ENCODE results near the gene RNPEPL1.
"Not testable (repeated sequence)": the region's sequence is repeated elsewhere in the genome, so short reads cannot be mapped to it uniquely, and the experiment has no call there.

Gene RNPEPL1

DNA sequence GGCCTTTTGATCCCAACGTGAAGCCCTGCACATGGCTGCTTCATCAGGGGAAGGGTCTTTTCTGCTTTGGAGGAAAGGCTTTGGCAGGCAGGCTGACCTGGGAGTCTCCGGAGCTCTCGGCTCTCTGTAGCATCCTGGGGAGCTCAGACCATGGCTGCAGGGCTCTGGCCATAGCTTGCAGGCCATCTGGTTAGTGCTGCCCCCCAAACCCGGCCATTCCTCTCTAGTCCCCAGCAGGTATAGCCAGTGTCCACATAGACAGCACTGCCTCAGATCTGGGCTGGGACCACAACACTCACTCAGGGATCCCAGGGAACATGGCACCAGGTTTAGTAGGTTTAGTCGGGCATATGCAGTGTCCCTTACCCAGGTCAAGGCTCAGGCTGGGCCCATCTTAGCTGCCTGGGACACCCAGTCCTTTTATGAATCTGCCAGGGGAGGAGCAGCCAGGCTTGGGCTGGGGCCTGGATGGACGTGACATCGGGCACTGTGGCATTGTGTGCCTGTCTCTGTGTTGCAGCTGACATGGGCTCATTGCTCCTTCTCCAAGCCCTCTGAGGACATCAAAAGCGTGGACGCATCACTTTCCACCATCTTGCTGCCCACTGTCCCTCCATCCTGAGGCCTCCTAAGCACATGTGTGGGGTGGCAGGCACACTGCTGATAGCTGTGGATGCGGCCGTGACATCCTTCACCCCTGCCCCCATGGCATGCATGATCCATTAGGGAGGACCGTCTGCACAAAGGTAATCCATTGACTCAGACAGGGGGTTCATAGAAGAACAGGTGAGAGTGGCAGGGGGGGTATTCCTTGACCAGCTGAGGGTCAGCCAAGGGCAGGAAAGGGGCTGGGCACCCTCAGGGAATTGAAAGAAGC, 37.8 kb downstream of the RNPEPL1 start:
- DNase-seq, result no peak

GRCh38 chr2:240611601-240612210, 43.4 kb downstream of the RNPEPL1 start:
- no peak for DNase-seq

GRCh38 chr2:240613781-240614180, 45.5 kb downstream of the RNPEPL1 start:
- no peak for DNase-seq

- DNase-seq, result no peak
Observed at GRCh38 chr2:240614391-240614790, 46.1 kb downstream of the RNPEPL1 start.

DNA sequence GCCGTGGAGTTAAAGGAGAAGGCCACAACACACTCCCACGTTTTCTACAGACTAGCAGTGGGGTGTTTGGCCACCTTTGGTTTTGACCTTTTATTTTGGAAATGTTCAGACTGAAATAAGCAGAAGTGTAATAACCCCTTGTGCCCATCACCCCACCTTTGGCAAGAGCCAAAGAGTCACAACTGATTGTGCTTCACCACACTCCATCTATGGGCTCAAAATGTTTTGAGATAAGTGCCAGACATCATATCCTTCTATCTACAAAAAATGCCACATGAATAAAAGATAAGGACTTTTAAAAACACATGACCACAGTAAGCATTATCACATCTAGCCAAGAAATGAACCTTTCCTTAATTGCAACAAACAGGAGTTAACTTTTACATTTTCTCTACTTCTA, 47.1 kb downstream of the RNPEPL1 start:
- DNase-seq, result no peak

DNA sequence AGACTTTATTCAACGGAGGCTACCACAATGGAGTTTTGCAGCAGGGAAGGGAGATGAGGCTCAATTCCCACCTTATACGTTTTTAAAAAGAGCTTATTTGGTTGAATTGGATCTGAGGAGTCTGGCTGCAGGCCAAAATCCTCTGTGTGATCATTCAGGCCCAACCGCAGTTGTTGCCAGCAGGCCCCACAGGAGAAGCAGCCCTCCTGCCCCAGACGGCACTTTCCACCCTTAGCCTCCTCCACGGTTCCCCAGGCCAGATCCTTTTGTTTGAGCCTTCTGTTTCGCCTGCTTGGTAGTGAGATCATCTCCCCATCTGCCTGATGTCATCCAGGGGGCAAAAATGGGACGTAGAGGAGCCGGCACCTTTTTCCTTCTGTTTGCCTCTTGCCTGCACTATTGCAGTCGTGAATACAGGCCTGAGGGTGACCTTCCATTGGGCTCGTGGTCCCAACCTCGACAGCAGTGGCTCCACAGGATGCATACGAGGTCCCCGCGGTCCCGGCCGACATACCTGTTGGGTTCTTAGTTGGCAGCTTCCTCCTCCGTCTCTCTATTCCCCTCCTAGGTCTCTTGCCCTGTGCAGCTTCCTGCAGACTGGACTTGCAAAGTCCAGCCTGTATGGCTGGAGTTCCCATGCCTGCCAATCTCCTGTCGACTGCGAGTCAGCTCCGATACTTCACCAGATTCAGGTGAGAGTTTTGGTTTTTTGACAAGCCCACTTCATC, 47.7 kb downstream of the RNPEPL1 start:
- DNase-seq, result no peak

DNA sequence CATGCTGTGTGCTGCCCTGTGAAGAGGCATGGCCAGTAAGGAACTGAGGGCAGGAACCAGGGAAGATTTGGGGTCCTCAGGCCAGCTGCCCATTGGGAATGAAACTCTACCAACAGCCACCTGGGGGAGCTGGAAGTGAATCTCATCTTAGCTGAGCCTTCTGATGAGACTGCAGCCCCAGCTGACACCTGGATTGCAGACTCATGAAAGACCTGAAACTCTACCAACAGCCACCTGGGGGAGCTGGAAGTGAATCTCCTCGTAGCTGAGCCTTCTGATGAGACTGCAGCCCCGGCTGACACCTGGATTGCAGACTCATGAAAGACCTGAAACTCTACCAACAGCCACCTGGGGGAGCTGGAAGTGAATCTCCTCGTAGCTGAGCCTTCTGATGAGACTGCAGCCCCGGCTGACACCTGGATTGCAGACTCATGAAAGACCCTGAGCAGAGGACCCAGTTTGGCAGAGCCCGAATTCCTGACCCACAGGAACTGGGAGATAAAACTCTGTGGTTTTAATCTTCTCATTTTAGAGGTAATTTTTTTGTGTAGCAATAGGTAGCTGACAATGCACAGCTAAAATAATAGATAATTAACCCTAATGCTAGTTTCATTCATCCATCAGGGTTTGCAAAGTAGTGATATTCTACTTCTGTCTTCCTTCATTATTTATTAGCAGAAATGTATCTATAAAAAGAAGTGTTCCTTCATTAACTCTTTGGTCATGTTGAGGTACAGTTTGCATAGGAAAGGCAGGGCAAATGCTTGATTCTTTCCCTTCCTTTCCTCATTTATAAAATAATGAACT, 48.8 kb downstream of the RNPEPL1 start:
- not testable (repeated sequence) for DNase-seq

GRCh38 chr2:240618776-240619175, 50.5 kb downstream of the RNPEPL1 start:
- DNase-seq, result no peak

DNA sequence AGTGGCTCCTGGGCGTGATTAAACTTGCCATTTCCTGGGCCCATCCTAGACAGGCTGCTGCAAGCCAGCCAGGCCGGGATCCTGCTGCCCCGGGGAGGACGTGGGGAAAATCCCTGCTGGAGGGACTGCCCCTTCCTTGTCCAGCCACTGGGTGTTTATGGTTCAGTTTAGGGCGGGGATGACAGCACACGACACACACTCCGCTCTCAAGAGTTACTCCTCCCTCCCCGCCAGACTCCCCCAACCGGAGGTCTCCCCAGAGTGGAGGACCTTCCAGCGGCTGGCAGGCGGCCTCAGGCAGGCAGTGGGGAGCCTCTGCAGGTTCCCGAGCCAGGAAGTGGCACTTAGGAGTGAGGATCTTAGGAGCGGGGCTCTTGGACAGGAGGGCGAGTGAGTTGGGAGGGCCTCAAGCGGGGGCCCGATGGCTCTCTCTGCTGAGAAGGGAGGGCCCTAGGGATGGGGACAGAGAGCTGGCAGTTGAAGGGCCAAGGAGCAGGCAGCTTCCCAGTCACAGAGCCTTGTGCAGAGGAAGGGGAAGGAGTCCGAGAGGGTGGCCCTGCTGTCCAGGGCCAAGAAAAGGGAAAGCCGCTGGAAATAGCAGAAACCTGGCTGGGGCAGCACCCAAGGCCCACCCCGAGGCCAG, 51.3 kb downstream of the RNPEPL1 start:
- DNase-seq, result no peak

DNA sequence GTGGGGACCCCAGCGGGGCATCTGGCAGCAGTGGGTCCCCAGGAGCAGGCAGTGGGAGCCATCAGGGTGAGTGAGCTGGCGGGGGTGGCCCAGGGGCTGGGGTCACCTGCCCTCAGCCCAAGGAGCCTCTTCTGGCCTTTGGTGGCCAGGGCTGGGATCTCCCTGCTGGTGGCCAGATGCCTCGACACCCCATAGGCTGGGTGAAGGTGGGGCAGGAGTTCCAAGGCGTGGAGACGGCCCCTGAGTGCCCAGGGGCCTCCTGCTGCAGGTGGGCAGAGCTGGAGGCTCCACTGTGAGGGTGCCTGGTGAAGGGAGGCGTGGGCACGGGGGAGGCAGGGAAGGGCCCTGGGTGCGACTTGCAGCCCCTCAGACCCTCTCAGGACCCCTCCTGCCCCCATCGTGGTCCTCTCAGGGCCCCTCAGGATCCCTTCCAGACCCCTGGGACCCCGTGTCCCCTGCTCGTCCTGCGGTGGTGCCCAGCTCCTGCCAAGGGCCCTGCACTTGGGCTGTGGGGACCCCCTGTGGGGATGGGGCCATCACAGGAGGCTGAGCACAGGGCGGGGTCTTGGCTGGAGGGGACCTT, 52.0 kb downstream of the RNPEPL1 start:
- DNase-seq, result no peak

- no peak for DNase-seq
Observed at GRCh38 chr2:240620859-240621258, 52.6 kb downstream of the RNPEPL1 start.

- no peak for DNase-seq
Observed at GRCh38 chr2:240622060-240622411, 53.8 kb downstream of the RNPEPL1 start.

DNA sequence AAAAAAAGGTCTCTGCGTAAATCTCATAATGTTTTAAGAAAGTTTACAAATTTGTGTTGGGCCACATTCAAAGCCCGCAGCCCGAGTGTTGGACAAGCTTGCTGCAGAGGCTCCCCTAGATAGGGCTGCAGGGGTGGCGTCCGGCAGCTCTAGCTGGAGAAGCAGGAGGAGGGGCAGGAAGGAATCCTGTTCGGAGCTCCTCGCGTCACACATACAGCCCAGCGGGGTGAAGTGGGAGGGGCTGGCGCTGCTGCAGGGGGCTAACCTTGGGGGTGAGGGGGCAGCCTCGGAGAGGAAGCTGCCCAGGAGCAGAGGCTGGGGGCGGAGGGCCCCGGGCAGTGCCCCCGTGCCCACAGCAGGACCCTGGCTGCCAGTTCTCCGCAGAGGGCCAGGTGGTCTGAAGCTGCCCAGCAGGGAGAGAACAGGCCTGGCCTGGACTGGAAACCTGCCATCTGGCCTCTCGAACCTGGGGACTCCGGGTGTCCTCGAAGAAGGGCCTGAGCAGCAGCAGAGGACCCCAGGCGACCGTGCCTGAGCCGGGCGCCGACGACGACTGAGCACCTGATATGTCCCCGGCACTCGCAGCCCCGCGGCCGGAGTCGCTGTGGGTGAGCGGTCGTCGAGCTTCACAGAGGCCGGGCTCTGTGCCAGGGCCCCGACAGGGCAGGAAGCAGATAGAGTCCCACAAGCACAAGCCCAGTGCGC, 54.4 kb downstream of the RNPEPL1 start:
- DNase-seq, result no peak

DNA sequence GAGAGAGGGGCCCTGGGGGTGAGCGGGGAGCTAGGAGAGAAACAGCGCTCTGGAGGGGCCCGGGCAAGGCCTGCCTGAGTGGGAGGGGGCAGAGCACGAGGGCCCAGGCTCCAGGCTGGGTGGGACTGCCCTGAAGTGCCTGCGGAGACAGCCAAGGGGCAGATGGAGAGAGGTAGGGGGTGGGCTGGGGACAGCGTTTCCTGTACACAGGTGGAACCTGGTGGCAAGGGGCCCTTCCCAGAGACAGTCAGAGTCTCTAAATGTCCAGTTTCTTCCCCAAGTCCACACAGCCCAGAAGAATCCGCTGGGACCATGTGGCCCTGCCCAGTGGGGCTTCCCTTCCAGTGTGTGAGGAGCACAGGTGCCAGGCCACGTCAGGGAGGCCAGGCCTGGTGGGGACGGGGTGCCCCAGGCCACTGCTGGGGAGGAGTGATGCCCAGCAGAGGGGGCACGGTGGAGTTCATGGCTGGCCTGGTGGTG, 55.3 kb downstream of the RNPEPL1 start:
- no peak for DNase-seq

GRCh38 chr2:240624011-240624949, 56.0 kb downstream of the RNPEPL1 start:
- DNase-seq, result no peak

DNA sequence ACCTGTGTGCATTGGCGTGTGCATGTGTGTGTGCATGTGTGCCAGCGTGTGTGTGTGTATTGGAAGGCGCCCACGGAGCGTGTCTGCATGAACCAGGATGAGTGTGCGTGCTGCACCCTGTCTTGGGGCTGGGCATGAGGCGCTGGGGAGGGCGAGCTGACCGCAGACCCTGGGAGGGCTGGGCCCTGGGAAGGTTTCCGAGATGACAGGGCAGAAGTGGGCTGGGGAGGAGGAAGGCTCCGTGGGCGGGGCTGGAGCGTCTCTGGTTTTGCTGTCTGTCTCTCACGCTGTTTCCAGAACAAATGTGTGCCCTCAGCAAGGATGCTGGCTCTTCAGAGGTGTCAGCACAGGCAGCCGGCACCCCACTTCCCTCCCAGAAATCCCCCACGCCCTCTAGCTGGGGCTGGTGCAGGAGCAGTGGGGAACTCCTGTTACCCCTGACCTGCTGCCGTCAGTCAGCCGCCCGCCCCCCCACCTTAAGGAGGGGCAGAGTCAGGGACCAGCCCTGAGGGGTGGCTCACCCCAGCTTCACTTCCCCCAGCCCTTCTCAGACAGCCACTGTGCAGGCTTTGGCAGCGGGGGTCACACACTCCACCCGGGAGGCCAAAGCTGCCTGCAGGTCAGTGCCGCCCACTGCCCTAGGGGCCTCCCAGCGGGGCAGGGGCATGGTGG, 56.8 kb downstream of the RNPEPL1 start, which contains the start of gene GPR35:
Gene GPR35, plus strand, starts transcription at position 531 of the 672 bp plus-strand sequence. CDS start 4,473 bp downstream, outside the sequence.
- DNase-seq, result no peak

GRCh38 chr2:240626531-240627300, 58.4 kb downstream of the RNPEPL1 start:
- DNase-seq, result no peak

DNA sequence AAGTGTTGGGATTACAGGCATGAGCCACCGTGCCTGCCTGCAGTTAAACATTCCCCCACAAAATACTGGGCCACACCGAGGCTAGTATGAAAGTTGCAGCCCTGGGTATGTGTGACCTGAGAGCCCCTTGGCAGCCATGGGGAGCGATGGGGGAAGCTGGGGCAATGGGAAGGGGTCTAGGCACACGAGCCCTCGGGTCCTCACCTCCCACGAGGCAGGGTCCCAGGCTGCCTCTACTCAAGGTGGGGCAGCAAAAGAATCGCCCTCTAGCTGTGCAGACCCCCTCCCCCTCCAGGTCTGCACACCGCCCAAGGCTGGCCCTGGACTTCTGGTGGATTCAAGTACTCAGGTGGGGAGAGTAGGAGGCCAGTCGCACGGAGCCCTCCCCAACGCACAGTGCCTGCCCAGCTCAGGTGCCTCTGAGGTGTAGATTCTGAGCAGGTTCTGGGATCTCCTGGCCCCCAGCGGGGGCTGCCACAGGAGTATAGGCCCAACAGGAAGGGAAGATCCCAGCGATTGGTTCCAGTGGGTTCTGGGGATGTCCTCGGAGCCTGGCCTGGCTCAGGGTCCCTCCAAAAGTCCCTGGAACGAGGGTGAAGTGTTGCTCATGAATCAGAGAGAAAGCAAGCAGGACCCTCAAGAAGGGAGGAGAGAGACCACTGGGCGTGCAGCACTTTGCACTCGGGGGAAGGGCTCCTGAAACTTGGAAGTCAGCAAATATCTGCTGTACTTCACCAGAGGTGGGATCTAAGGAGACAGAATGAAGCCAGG, 59.6 kb downstream of the RNPEPL1 start:
- no peak for DNase-seq
